AG04450 (cell line): ENCODE measurements around the gene GLTPD2. TPM values are rescaled to one million over a fixed set of nuclear protein-coding genes. Genes with fewer than 3 reads are reported as not detected.
"Not testable (repeated sequence)": the region's sequence is repeated elsewhere in the genome, so short reads cannot be mapped to it uniquely, and the experiment has no call there.

Experiments used
- CTCF ChIA-PET: fragments of 300-600, 350-600 bp; formaldehyde crosslinking; extraction: SDS; loops from one replicate; lab custom pipeline; 2022; ENCODE audit warnings: antibody characterized with exemption, inconsistent platforms; lab: Charles Lee
- POLR2A ChIA-PET: fragments of 350-600 bp; formaldehyde crosslinking; extraction: SDS; loops from one replicate; lab custom pipeline; 2021; ENCODE audit warnings: antibody characterized with exemption, inconsistent platforms; lab: Yijun Ruan, JAX
- DNase-seq: peaks from one replicate; pipeline ENCODE4 v3.0.0-alpha.2; 2011; ENCODE audit warnings: low read depth, low spot score
- H3K27ac ChIP-seq: one replicate; pipeline ENCODE4 v1.5.1; 2012; ENCODE audit warnings: low read depth, low read length, control low read depth
- H3K27me3 ChIP-seq: one replicate; pipeline ENCODE4 v1.6.0; 2012; ENCODE audit warnings: low read length; ENCODE audit not compliant: control insufficient read depth, insufficient read depth
- H3K4me3 ChIP-seq: 2 replicates; pipeline ENCODE4 v1.5.1; 2011; ENCODE audit warnings: mild to moderate bottlenecking, low read depth, low read length, control low read depth
- H3K9me3 ChIP-seq: 2 replicates; pipeline ENCODE4 v1.5.1; 2012; ENCODE audit warnings: low read length; ENCODE audit not compliant: control insufficient read depth, insufficient read depth
- polyA plus RNA-seq: library from polyadenylated mRNA; depleted of rRNA; stranded (reverse); fragments of >200 nt; gene quantifications from 2 replicates; pipeline ENCODE4 v1.2.3, GENCODE V29; 2011
- TF ChIP-seq, protein P1 (sequence below): IDR thresholded peaks from 2 replicates; pipeline ENCODE4 v1.5.1; 2011; ENCODE audit warnings: low read depth, low read length, control low read depth, inconsistent platforms

The GLTPD2 gene
- polyA plus RNA-seq, 1 experiment = not detected

DNA sequence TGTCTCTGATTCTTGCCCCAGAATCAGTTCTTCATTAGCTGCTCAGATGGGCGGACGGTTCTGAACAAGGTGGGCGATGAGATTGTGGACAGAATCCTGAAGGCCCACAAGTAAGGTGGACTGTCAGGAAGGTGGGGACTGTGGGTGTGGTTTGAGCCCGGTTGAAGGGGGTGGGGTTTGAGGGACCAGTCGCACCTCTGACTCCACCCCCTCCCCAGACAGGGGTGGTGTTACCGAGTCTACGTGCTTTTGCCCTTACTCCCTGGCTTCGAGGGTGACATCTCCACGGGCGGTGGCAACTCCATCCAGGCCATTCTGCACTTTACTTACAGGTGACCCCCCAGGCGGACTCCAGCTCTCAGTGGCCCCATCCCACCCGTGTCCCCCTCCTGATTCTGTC lies 29.5 kb downstream of the GLTPD2 start:
- DNase-seq = no peak
- H3K4me3 ChIP-seq = no peak overlapping the region
- H3K27ac ChIP-seq = no peak overlapping the region
- TF ChIP-seq, protein P1, sequence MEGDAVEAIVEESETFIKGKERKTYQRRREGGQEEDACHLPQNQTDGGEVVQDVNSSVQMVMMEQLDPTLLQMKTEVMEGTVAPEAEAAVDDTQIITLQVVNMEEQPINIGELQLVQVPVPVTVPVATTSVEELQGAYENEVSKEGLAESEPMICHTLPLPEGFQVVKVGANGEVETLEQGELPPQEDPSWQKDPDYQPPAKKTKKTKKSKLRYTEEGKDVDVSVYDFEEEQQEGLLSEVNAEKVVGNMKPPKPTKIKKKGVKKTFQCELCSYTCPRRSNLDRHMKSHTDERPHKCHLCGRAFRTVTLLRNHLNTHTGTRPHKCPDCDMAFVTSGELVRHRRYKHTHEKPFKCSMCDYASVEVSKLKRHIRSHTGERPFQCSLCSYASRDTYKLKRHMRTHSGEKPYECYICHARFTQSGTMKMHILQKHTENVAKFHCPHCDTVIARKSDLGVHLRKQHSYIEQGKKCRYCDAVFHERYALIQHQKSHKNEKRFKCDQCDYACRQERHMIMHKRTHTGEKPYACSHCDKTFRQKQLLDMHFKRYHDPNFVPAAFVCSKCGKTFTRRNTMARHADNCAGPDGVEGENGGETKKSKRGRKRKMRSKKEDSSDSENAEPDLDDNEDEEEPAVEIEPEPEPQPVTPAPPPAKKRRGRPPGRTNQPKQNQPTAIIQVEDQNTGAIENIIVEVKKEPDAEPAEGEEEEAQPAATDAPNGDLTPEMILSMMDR = no peak
- H3K27me3 ChIP-seq = no peaks in the 10 kb centered on the region
- H3K9me3 ChIP-seq = no peaks in the 10 kb centered on the region
- ChIA-PET POLR2A (no interaction called here), CTCF (no interaction called here)

DNA sequence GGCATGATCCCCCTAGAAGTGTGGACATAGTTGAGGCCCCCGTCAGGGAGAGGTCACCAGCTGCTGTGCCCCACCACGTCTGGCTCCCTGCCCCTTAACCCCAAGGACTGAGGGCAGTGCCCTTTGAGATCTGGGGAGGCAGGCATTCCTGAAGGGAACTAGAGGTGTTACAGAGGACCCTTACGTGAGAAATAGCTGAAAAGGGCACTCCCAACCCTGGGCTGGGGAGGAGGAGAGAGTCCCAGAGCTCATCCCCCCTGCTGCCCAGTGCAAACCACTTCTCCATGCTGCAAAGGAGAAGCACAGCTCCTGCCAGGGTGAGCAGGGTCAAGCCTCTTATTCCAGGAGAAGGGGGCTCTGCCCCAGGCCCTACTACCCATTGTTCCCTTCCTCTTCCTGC lies 34.1 kb downstream of the GLTPD2 start:
- ChIA-PET POLR2A (no interaction called here), CTCF (interaction anchor here (1.3 kb wide), 1 partner anchor 67 kb away, joined by 3 read pairs; no protein-coding TSS in a partner anchor)
- Histone ChIP-seq H3K27me3 (no peaks in the 10 kb centered on the region), H3K27ac (no peak overlapping the region), H3K4me3 (no peak overlapping the region), H3K9me3 (no peaks in the 10 kb centered on the region)
- DNase-seq = no peak
- TF ChIP-seq, protein P1 = no peak

DNA sequence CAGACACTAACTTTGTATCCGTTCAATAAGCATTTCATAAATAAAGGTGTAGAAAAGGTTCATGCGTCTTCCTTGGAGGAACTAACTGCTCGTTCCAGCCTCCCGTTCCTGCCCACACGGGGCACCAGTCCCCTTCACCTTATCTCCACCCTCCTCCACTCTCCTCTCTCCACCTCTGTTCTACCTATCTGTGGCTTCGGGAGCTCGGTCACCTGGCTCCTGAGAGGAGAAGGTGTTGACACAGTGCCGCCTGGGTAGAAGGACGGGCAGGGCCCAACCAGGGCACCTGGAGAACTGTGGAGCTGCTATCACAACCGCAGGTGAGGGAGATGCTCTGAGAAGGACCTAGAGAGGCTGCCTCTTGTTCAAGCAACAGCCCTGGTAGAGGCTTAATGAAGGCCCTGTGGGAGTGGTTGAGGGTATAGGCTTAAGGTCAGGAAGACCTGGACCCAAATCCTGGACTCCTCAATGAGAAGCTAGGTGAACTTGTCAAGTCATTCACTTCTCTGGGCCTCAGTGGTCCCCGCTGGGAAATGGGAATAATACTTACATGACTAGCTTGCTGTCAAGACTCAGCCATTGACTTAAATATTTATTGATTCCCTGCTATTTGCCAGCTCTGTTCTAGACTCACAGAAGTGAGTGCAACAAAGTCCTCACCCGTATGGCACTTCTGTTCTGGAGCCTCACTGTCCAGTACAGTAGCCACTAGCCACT lies 34.8 kb downstream of the GLTPD2 start:
- Histone ChIP-seq H3K9me3 (no peaks in the 10 kb centered on the region), H3K4me3 (no peak overlapping the region), H3K27ac (no peak overlapping the region), H3K27me3 (no peaks in the 10 kb centered on the region)
- DNase-seq = no peak
- CTCF ChIA-PET = interaction anchor here (1.3 kb wide), 1 partner anchor 66 kb away, joined by 3 read pairs; no protein-coding TSS in a partner anchor
- POLR2A ChIA-PET = no interaction called here
- TF ChIP-seq, protein P1 = no peak

DNA sequence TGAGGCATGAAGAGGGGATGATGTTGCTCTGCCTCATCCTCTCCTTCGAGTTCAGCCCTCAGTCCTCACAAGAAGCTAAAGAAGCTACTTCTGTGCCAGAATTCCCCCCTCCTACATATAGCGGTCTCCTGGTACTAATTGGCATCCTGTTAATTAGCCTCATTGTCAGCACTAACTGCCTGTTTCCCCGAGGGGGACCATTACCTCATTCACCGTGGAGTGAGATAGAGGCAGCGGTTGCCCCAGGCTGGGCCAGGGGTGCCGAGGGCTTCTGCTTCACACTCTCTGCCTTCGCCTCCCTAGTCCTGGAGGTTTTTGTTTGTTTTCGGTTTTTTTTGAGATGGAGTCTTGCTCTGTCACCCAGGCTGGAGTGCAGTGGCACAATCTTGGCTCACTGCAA lies 38.6 kb downstream of the GLTPD2 start:
- TF ChIP-seq, protein P1 = no peak
- H3K27ac ChIP-seq = no peak overlapping the region
- ChIA-PET CTCF (no interaction called here), POLR2A (no interaction called here)
- no peak for DNase-seq
- no peaks in the 10 kb centered on the region for H3K9me3 ChIP-seq
- no peaks in the 10 kb centered on the region for H3K27me3 ChIP-seq
- H3K4me3 ChIP-seq = no peak overlapping the region

DNA sequence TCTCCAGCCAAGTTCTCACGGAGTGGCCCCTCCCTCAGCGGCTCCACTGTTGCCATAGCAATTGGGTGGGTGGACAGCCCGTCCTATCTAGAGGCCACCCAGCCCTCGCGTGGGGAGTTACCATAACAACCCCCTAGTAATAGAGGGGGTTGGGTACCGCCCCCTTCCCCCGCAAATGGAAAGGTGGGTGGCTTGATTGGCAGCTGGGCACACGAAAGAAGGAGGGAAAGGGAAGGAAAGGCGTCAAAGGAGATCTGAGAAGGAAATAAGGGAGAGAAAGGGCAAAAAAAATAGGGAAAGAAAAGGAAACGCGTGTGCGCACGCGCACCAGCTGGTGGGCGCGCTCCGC lies 44.0 kb downstream of the GLTPD2 start:
- CTCF ChIA-PET, POLR2A ChIA-PET, DNase-seq, H3K9me3 ChIP-seq, H3K27me3 ChIP-seq: not testable (repeated sequence)
- peak overlapping the region; percentile 39 for H3K27ac ChIP-seq
- H3K4me3 ChIP-seq = peak overlapping the region; percentile 88
